Right ventricle myocardium superior (tissue), 1 donor: ENCODE measurements around the gene DAAM2. TPM values are rescaled to one million over a fixed set of nuclear protein-coding genes. Genes with fewer than 3 reads are reported as not detected.

Experiments
- ATAC-seq: fragments of 200-7000 bp; cut with Tn5 transposase; one replicate; pipeline ENCODE4 v1.9.1; 2020; ENCODE audit warnings: mild to moderate bottlenecking; ENCODE audit not compliant: poor library complexity
- DNase-seq: peaks from one replicate; pipeline ENCODE4 v3.0.0-alpha.2; 2020
- intact Hi-C: fragments of 100-400 bp; cut with DNase I; formaldehyde crosslinking; loops from one replicate; pipeline ENCODE4 v1.11.2; 2022
- long read RNA-seq: library from polyadenylated mRNA; unstranded; transcript quantifications from one replicate; pipeline ENCODE4 v2.0.0, GENCODE V29; 2021
- total RNA-seq: library from RNA; stranded (reverse); fragmentation: NEBNext Ultra II Directional; extraction: Animal tissue kit (Norgen Biotek cat#: 25700); gene quantifications from one replicate; pipeline ENCODE4 v1.2.1, GENCODE V29; 2021
- donor health status: DM: no; HTN: yes; CAD: no; lungs with severe emphysema.

Gene DAAM2
- total RNA-seq: 13.0 TPM
- long read RNA-seq, full-length matches to known transcripts: 9 of 21 reads
- long read RNA-seq, partial matches to known transcripts: 5 of 21 reads
- long read RNA-seq, other reads (novel, unspliced or antisense): 7 of 21 reads

- DNase-seq (peak; percentile 84), ATAC-seq (peak; percentile 96)
- intact Hi-C loops: no loop called here
Measured at GRCh38 chr6:39791850-39792539, at the start of gene DAAM2. Gene DAAM2 (plus strand): TSS chr6:39792376. CDS start chr6:39856303, 63,927 bp downstream.

GRCh38 chr6:39746795-39747194, 45.4 kb upstream of the DAAM2 start:
- DNase-seq (no peak), ATAC-seq (no peak)
- intact Hi-C loops: no loop called here

GRCh38 chr6:39752835-39753724, 39.1 kb upstream of the DAAM2 start:
- ATAC-seq: peak; percentile 66
- intact Hi-C loops: no loop called here
- no peak for DNase-seq

- ATAC-seq: peak; percentile 80
- no peak for DNase-seq
- intact Hi-C loops: no loop called here
Measured at GRCh38 chr6:39753725-39754045, 38.5 kb upstream of the DAAM2 start.

GRCh38 chr6:39754514-39755115, 37.6 kb upstream of the DAAM2 start:
- DNase-seq (peak; percentile 44), ATAC-seq (peak; percentile 33)
- intact Hi-C loops: no loop called here

GRCh38 chr6:39755231-39755630, 36.9 kb upstream of the DAAM2 start:
- intact Hi-C loops: no loop called here
- ATAC-seq (no peak), DNase-seq (no peak)

- no peak for ATAC-seq
- DNase-seq: no peak
- intact Hi-C loops: no loop called here
Measured at GRCh38 chr6:39756582-39756981, 35.6 kb upstream of the DAAM2 start.

- intact Hi-C loops: no loop called here
- DNase-seq (no peak), ATAC-seq (no peak)
Measured at GRCh38 chr6:39758905-39759605, 33.1 kb upstream of the DAAM2 start.

GRCh38 chr6:39760226-39760952, 31.8 kb upstream of the DAAM2 start:
- intact Hi-C loops: no loop called here
- DNase-seq (no peak), ATAC-seq (peak; percentile 89)

- ATAC-seq (no peak), DNase-seq (no peak)
- intact Hi-C loops: no loop called here
Measured at GRCh38 chr6:39765508-39766065, 26.6 kb upstream of the DAAM2 start.

- ATAC-seq (no peak), DNase-seq (no peak)
- intact Hi-C loops: no loop called here
Measured at GRCh38 chr6:39769012-39769411, 23.2 kb upstream of the DAAM2 start.

GRCh38 chr6:39770446-39770845, 21.7 kb upstream of the DAAM2 start:
- DNase-seq: no peak
- no peak for ATAC-seq
- intact Hi-C loops: no loop called here

GRCh38 chr6:39772559-39773273, 19.5 kb upstream of the DAAM2 start:
- no peak for DNase-seq

GRCh38 chr6:39773782-39774181, 18.4 kb upstream of the DAAM2 start:
- DNase-seq (no peak), ATAC-seq (no peak)
- intact Hi-C loops: no loop called here

More at GRCh38 chr6:39772559-39773273, 19.5 kb upstream of the DAAM2 start:
- ATAC-seq: no peak
- intact Hi-C loops: no loop called here

- ATAC-seq (no peak), DNase-seq (no peak)
- intact Hi-C loops: no loop called here
Measured at GRCh38 chr6:39776581-39776980, 15.6 kb upstream of the DAAM2 start.

- DNase-seq: no peak
- intact Hi-C loops: no loop called here
- ATAC-seq: peak; percentile 27
Measured at GRCh38 chr6:39777218-39777617, 15.0 kb upstream of the DAAM2 start.

- peak; percentile 63 for DNase-seq
- intact Hi-C loops: no loop called here
- ATAC-seq: peak; percentile 92
Measured at GRCh38 chr6:39777661-39778060, 14.5 kb upstream of the DAAM2 start.
